HepG2 (cell line): ENCODE measurements around the gene CSTF2. TPM values are rescaled to one million over a fixed set of nuclear protein-coding genes. Genes with fewer than 3 reads are reported as not detected.

Experiments used
- AKNA ChIP-seq: sonication (generic); formaldehyde crosslinking; IDR thresholded peaks from 2 replicates; pipeline ENCODE4 v1.4.0; 2020; ENCODE audit warnings: missing genetic modification reagents, borderline replicate concordance
- ATF6 ChIP-seq: sonication (generic); formaldehyde crosslinking; conservative IDR thresholded peaks from 2 replicates; pipeline ENCODE4 v1.4.0; 2020; ENCODE audit warnings: missing genetic modification reagents
- HNF4A ChIP-seq: sonication (generic); formaldehyde crosslinking; IDR thresholded peaks from 2 replicates; pipeline ENCODE4 v1.4.0; 2020; ENCODE audit warnings: missing genetic modification reagents
- HNF4G ChIP-seq, 2 experiments: sonication (generic) in 1 of 2; formaldehyde crosslinking in 1 of 2; IDR thresholded peaks; 2 replicates each; pipeline versions ENCODE4 v1.4.0 to v1.6.1; 2011 to 2020; ENCODE audit warnings: borderline replicate concordance in 2 of 2, low read depth in 2 of 2, mild to moderate bottlenecking in 2 of 2, low read length in 1 of 2, missing genetic modification reagents in 1 of 2, moderate library complexity in 1 of 2
- HNRNPH1 ChIP-seq: fragments of 200-400 bp; formaldehyde crosslinking; optimal IDR thresholded peaks from 2 replicates; pipeline ENCODE3; 2017; ENCODE audit warnings: mild to moderate bottlenecking, low read depth, low read length
- HOXA3 ChIP-seq: sonication (generic); formaldehyde crosslinking; IDR thresholded peaks from 2 replicates; pipeline ENCODE4 v1.5.0; 2020; ENCODE audit warnings: missing genetic modification reagents
- KMT2B ChIP-seq: IDR thresholded peaks from 2 replicates; pipeline ENCODE4 v1.6.1; 2016; ENCODE audit warnings: missing genetic modification reagents, missing compliant biosample characterization
- LBX2 ChIP-seq: sonication (generic); formaldehyde crosslinking; IDR thresholded peaks from 2 replicates; pipeline ENCODE4 v1.5.0; 2020; ENCODE audit warnings: missing genetic modification reagents, mild to moderate bottlenecking, borderline replicate concordance
- RAD21 ChIP-seq: fragments of 450-650 bp; formaldehyde crosslinking; IDR thresholded peaks from 2 replicates; pipeline ENCODE4 v1.5.0; 2020; ENCODE audit warnings: mild to moderate bottlenecking
- SIX1 ChIP-seq: sonication (generic); formaldehyde crosslinking; IDR thresholded peaks from 2 replicates; pipeline ENCODE4 v1.4.0; 2020; ENCODE audit warnings: missing genetic modification reagents, borderline replicate concordance
- TBP ChIP-seq: sonication (generic); formaldehyde crosslinking; IDR thresholded peaks from 2 replicates; pipeline ENCODE4 v1.5.0; 2020; ENCODE audit warnings: missing genetic modification reagents
- THYN1 ChIP-seq: sonication (generic); formaldehyde crosslinking; IDR thresholded peaks from 2 replicates; pipeline ENCODE4 v1.8.1; 2023; ENCODE audit warnings: low read depth, mild to moderate bottlenecking, moderate library complexity, missing genetic modification reagents, borderline replicate concordance
- WIZ ChIP-seq: sonication (generic); formaldehyde crosslinking; IDR thresholded peaks from 2 replicates; pipeline ENCODE4 v1.5.1; 2020; ENCODE audit warnings: mild to moderate bottlenecking, missing genetic modification reagents
- ZBTB34 ChIP-seq: sonication (generic); formaldehyde crosslinking; IDR thresholded peaks from 2 replicates; pipeline ENCODE4 v1.8.0; 2022; ENCODE audit warnings: mild to moderate bottlenecking, missing genetic modification reagents
- ZFY ChIP-seq: sonication (generic); formaldehyde crosslinking; IDR thresholded peaks from 2 replicates; pipeline ENCODE4 v1.4.0; 2020; ENCODE audit warnings: missing genetic modification reagents
- ZNF12 ChIP-seq: sonication (generic); formaldehyde crosslinking; IDR thresholded peaks from 2 replicates; pipeline ENCODE4 v1.5.0; 2020; ENCODE audit warnings: missing genetic modification reagents
- ZNF674 ChIP-seq: sonication (generic); formaldehyde crosslinking; IDR thresholded peaks from 2 replicates; pipeline ENCODE4 v1.5.0; 2020; ENCODE audit warnings: low read depth, mild to moderate bottlenecking, missing genetic modification reagents
- ZNF713 ChIP-seq: sonication (generic); formaldehyde crosslinking; IDR thresholded peaks from 2 replicates; pipeline ENCODE4 v1.4.0; 2020; ENCODE audit warnings: mild to moderate bottlenecking, missing genetic modification reagents
- ZNF878 ChIP-seq: sonication (generic); formaldehyde crosslinking; IDR thresholded peaks from 2 replicates; pipeline ENCODE4 v1.8.1; 2023; ENCODE audit warnings: mild to moderate bottlenecking, missing genetic modification reagents, moderate library complexity
- ZSCAN25 ChIP-seq: sonication (generic); formaldehyde crosslinking; IDR thresholded peaks from 2 replicates; pipeline ENCODE4 v1.8.0; 2022; ENCODE audit warnings: mild to moderate bottlenecking, missing genetic modification reagents
- polyA plus RNA-seq, 8 experiments: library from polyadenylated mRNA; depleted of rRNA in 3 of 8; stranded (reverse) in 7 of 8; unstranded in 1 of 8; fragments of >200 nt; fragmentation: Illumina TruSeq in 4 of 8; extraction: Trizol in 4 of 8; gene quantifications; 2 replicates each; pipeline versions ENCODE4 v1.2.1 to v1.2.3, GENCODE V29; 2011 to 2016; ENCODE audit warnings: low read depth in 4 of 8, missing spikeins in 1 of 8, mixed read lengths in 1 of 8; ENCODE audit not compliant: insufficient read depth in 1 of 8
- total RNA-seq, 5 experiments: library from RNA; depleted of rRNA; stranded (reverse); fragments of >200 nt; fragmentation: Illumina TruSeq; extraction: Trizol; gene quantifications; 2 replicates each; pipeline ENCODE4 v1.2.3, GENCODE V29; 2016; ENCODE audit warnings: low read depth in 1 of 5

Gene CSTF2
- total and polyA plus RNA-seq, 2 of the 13 experiments (the other 11 are each of a cell fraction or from before 2014, with no cell fraction given): 19.7 to 26.7 TPM

- TF ChIP-seq AKNA (no peak), ZNF878 (CRISPR knock-in tag) (no peak), RAD21 (CRISPR knock-in tag) (no peak), KMT2B (peak; percentile 65), ZNF713 (CRISPR knock-in tag) (no peak), HNF4G (IDR thresholded peaks at IDR 0.05; ENCODE audit: borderline replicate concordance, low read depth, low read length) (no peak), HNF4G (CRISPR knock-in tag; IDR thresholded peaks at IDR 0.05; ENCODE audit: borderline replicate concordance, low read depth) (no peak), LBX2 (CRISPR knock-in tag) (no peak), TBP (CRISPR knock-in tag) (no peak), ATF6 (CRISPR knock-in tag) (no peak), ZNF12 (CRISPR knock-in tag) (no peak), ZNF674 (CRISPR knock-in tag) (no peak), ZSCAN25 (CRISPR knock-in tag) (no peak), THYN1 (CRISPR knock-in tag) (no peak), ZBTB34 (CRISPR knock-in tag) (no peak), WIZ (CRISPR knock-in tag) (no peak), ZFY (CRISPR knock-in tag) (peak; percentile 40; the same call in 1 of the 2 replicates), SIX1 (CRISPR knock-in tag) (no peak), HNRNPH1 (no peak), HOXA3 (CRISPR knock-in tag) (peak; percentile 77), HNF4A (0 out of 2 replicates have a peak, but pooled peaks have one; percentile 13)
Measured at GRCh38 chrX:100819837-100820666, at the start of gene CSTF2 (continued).
